ENCODE data around the gene TEX19. TPM values are rescaled to one million over a fixed set of nuclear protein-coding genes. Genes with fewer than 3 reads are reported as not detected.

TEX19 gene
- total and polyA plus RNA-seq, 9 of the 15 experiments (the other 6 are each of a cell fraction or from before 2014, with no cell fraction given): 0.10 to 4.9 (median 1.9) TPM

GRCh38 chr17:82358465-82359350 lies at the start of gene TEX19 (continued):
- TF ChIP-seq HNRNPL (IDR thresholded peaks at IDR 0.05; ENCODE audit: low read depth, low read length) (no peak), ERF (CRISPR knock-in tag; IDR thresholded peaks at IDR 0.05) (no peak), MLLT1 (IDR thresholded peaks at IDR 0.05) (no peak), ZNF408 (CRISPR knock-in tag; IDR thresholded peaks at IDR 0.05; ENCODE audit: low read depth) (no peak), ZNF77 (CRISPR knock-in tag; IDR thresholded peaks at IDR 0.05) (no peak), ZBTB34 (CRISPR knock-in tag; IDR thresholded peaks at IDR 0.05) (no peak), HES1 (IDR thresholded peaks at IDR 0.05; ENCODE audit: low read depth) (no peak), BRCA1 (IDR thresholded peaks at IDR 0.05) (no peak), BRCA1 (CRISPR knock-in tag; IDR thresholded peaks at IDR 0.05) (0 out of 2 replicates have a peak, but pooled peaks have one; percentile 69), HOMEZ (CRISPR knock-in tag; IDR thresholded peaks at IDR 0.05) (no peak), IRF9 (tag; IDR thresholded peaks at IDR 0.05) (no peak), E2F4 (CRISPR knock-in tag; IDR thresholded peaks at IDR 0.05; ENCODE audit: low read depth) (peak; percentile 50; the same call in 1 of the 2 replicates), GMEB1 (CRISPR knock-in tag; IDR thresholded peaks at IDR 0.05) (no peak), SIX5 (IDR thresholded peaks at IDR 0.05; ENCODE audit: borderline replicate concordance in 1 of 2, insufficient read depth in 1 of 2, low read depth in 1 of 2, low read length in 2 of 2) (no peak), ZC3H11A (IDR thresholded peaks at IDR 0.05; ENCODE audit: low read depth, low read length) (no peak)
